ENCODE results near the gene CDH22.

CDH22 gene

DNA sequence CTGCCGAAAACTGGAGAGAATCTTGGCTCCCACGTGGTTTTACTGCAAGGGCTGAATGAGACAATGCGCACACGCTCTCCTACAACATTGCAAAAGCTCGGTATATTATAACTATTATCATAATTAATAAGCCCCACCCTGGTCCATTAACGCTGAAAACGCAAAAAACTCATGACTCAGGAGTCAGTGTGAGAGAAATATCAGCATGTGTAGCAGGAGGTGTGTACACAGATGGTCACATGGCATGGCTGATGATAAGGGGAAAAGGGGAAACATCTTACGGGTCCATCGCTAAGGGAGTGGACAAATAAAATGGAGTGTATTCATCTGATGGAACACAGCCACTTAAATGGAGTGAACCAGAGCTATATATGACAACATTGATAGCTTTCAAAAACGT, 29.2 kb downstream of the CDH22 start:
- Histone ChIP-seq H3K27me3 (ENCODE audit: insufficient read depth, low read depth, severe bottlenecking) (no peaks in the 10 kb centered on the region), H3K27ac (no peak overlapping the region), H3K9me3 (ENCODE audit: severe bottlenecking) (no peaks in the 10 kb centered on the region), H3K36me3 (no peaks in the 10 kb centered on the region), H3K4me3 (ENCODE audit: low read depth, low read length) (no peak overlapping the region)
- no peak for TF ChIP-seq CTCF (IDR thresholded peaks at IDR 0.05; ENCODE audit: low read depth, low read length)
- no peak for DNase-seq

DNA sequence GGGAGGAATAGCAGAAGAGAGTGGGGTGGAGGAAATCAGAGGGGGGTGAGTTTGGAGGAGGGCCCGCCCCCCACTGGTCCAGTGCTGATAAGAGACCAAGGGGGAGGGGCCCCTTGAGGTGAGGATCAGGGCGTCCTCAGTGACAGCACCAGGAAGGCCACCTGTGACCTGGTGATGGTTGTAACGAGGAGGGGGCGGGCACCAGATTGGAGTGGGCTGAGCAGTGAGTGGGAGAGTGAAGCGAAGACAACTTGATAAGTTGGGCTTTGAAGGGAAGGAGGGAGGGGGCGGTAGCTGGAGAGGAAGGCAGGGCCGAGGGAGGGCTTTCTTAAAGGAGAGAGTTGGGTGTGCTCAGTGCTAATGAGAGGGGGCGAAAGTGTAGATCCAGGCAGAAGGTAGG, 30.7 kb downstream of the CDH22 start:
- no peak for DNase-seq
- Histone ChIP-seq H3K4me3 (ENCODE audit: low read depth, low read length) (no peak overlapping the region), H3K9me3 (ENCODE audit: severe bottlenecking) (peaks cover 6% of the 10 kb centered on the region), H3K36me3 (no peaks in the 10 kb centered on the region), H3K27ac (no peak overlapping the region), H3K27me3 (ENCODE audit: insufficient read depth, low read depth, severe bottlenecking) (no peaks in the 10 kb centered on the region)
- TF ChIP-seq CTCF (IDR thresholded peaks at IDR 0.05; ENCODE audit: low read depth, low read length): no peak

DNA sequence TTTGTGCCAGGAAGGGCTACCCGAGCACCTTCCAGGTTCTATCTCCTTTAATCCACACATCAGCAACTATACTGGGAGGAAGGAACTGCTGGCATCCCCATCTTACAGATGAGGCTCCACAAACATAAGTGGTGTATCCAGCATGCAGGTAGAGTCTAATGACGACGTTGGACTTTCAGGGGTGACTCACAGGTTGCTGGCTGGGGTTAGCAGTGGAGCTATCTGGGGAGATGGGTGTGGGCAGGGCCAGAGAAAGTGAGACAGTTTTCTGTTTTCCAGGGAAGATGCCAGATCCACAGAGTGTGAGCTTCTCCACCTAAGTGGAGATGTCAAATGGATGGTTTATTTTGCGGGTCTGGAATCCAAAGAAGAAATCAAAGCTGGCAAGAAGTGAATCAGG, 31.8 kb downstream of the CDH22 start:
- DNase-seq: no peak
- Histone ChIP-seq H3K36me3 (no peaks in the 10 kb centered on the region), H3K27ac (no peak overlapping the region), H3K9me3 (ENCODE audit: severe bottlenecking) (peaks cover 8% of the 10 kb centered on the region), H3K27me3 (ENCODE audit: insufficient read depth, low read depth, severe bottlenecking) (no peaks in the 10 kb centered on the region), H3K4me3 (ENCODE audit: low read depth, low read length) (no peak overlapping the region)
- no peak for TF ChIP-seq CTCF (IDR thresholded peaks at IDR 0.05; ENCODE audit: low read depth, low read length)

GRCh38 chr20:46275091-46275490, 33.2 kb downstream of the CDH22 start:
- H3K27ac ChIP-seq: no peak overlapping the region
- no peak overlapping the region for H3K4me3 ChIP-seq (ENCODE audit: low read depth, low read length)
- no peak for DNase-seq
- no peak for TF ChIP-seq CTCF (IDR thresholded peaks at IDR 0.05; ENCODE audit: low read depth, low read length)
- no peaks in the 10 kb centered on the region for H3K36me3 ChIP-seq
- peaks cover 8% of the 10 kb centered on the region for H3K9me3 ChIP-seq (ENCODE audit: severe bottlenecking)
- no peaks in the 10 kb centered on the region for H3K27me3 ChIP-seq (ENCODE audit: insufficient read depth, low read depth, severe bottlenecking)

DNA sequence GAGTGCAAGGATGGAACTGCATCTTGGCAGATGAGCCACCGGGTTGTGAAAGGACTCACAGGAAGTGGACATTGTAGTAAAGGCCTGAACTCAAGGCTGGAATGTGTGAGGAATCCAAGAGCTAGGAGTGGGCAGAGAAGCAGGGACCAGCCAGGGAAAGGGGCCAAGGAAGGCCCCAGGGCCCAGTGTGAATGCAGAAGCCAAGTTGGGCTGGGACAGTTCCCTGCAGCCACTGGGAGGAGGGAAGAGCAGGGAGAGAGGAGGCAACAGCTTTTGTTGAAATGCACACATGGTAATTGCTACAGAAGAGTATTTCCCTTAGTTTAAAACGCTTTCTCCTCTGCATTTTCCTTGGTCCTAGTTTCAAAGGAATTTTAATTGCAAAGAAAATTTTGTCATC, 34.6 kb downstream of the CDH22 start:
- H3K27me3 ChIP-seq (ENCODE audit: insufficient read depth, low read depth, severe bottlenecking): no peaks in the 10 kb centered on the region
- TF ChIP-seq CTCF (IDR thresholded peaks at IDR 0.05; ENCODE audit: low read depth, low read length): no peak
- no peak for DNase-seq
- H3K4me3 ChIP-seq (ENCODE audit: low read depth, low read length): no peak overlapping the region
- H3K36me3 ChIP-seq: no peaks in the 10 kb centered on the region
- H3K9me3 ChIP-seq (ENCODE audit: severe bottlenecking): peaks cover 8% of the 10 kb centered on the region
- no peak overlapping the region for H3K27ac ChIP-seq

DNA sequence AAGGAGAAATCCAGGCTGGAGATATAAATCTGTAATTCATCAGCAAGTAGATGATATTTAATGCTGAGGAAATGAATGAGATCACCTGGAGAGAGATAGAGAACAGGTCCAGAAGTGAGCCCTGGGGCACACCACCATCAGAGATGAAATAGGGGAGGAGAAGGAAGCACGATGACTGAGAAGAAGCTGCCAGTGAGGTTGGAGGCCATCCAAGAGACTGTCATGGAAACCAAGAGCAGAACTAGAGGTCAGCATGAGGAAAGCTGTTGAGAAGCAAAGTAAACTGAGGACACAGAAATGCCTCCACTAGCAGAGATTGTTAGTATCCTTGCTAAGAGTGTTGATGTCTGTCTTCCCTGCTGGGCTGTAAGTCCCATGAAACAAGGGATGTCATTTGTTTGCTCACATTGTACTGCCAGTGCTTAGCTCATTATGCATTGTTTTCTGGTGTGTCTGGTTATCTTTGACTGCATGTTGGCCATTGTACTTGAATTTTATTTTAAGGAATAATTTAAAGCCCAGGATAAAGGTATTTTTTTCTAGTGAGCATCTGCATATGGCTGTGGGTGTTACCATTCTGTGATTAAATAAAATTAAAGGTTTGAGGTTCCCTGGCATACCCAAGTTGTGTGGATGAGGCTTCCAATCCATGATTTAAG, 35.8 kb downstream of the CDH22 start:
- H3K9me3 ChIP-seq (ENCODE audit: severe bottlenecking): peaks cover 8% of the 10 kb centered on the region
- no peak for DNase-seq
- H3K36me3 ChIP-seq: no peaks in the 10 kb centered on the region
- H3K4me3 ChIP-seq (ENCODE audit: low read depth, low read length): no peak overlapping the region
- H3K27me3 ChIP-seq (ENCODE audit: insufficient read depth, low read depth, severe bottlenecking): no peaks in the 10 kb centered on the region
- TF ChIP-seq CTCF (IDR thresholded peaks at IDR 0.05; ENCODE audit: low read depth, low read length): no peak
- no peak overlapping the region for H3K27ac ChIP-seq

Measured in WERI-Rb-1 (cell line).